Neural progenitor cell (in vitro differentiated cells): Measurements from ENCODE around the gene STX16. TPM values are rescaled to one million over a fixed set of nuclear protein-coding genes. Genes with fewer than 3 reads are reported as not detected.

ENCODE experiments used
- DNase-seq: peaks from one replicate; pipeline ENCODE4 v3.0.0-alpha.2; 2016; ENCODE audit warnings: low spot score
- H2AFZ ChIP-seq: fragments of 200-600 bp; sonication (generic); replicated peaks from 2 replicates; pipeline ENCODE4 v1.6.1; 2016; ENCODE audit warnings: antibody characterized with exemption
- H3F3A ChIP-seq: fragments of 200-600 bp; sonication (generic); 2 replicates; pipeline ENCODE4 v1.6.1; 2016; ENCODE audit warnings: antibody characterized with exemption, low read depth
- H3K27ac ChIP-seq: fragments of 200-600 bp; sonication (generic); 2 replicates; pipeline ENCODE4 v1.5.1; 2016; ENCODE audit warnings: mild to moderate bottlenecking
- H3K27me3 ChIP-seq: fragments of 200-600 bp; sonication (generic); 2 replicates; pipeline ENCODE4 v1.6.1; 2016; ENCODE audit warnings: mild to moderate bottlenecking, moderate library complexity
- H3K36me3 ChIP-seq: fragments of 200-600 bp; sonication (generic); 2 replicates; pipeline ENCODE4 v1.5.1; 2016
- H3K4me1 ChIP-seq: fragments of 200-600 bp; sonication (generic); 2 replicates; pipeline ENCODE4 v1.6.1; 2016; ENCODE audit warnings: mixed run types
- H3K4me2 ChIP-seq: fragments of 200-600 bp; sonication (generic); 2 replicates; pipeline ENCODE4 v1.6.1; 2016
- H3K4me3 ChIP-seq: fragments of 200-600 bp; sonication (generic); 2 replicates; pipeline ENCODE4 v1.5.1; 2016
- H3K79me2 ChIP-seq: fragments of 200-600 bp; sonication (generic); 2 replicates; pipeline ENCODE4 v1.6.1; 2016; ENCODE audit warnings: low read depth
- H3K9ac ChIP-seq: fragments of 200-600 bp; sonication (generic); 2 replicates; pipeline ENCODE4 v1.6.1; 2016
- H3K9me3 ChIP-seq: fragments of 200-600 bp; sonication (generic); 2 replicates; pipeline ENCODE4 v1.5.1; 2016; ENCODE audit warnings: low read depth
- H4K20me1 ChIP-seq: fragments of 200-600 bp; sonication (generic); 2 replicates; pipeline ENCODE4 v1.6.1; 2016; ENCODE audit warnings: low read depth
- H3K27ac Mint-ChIP-seq: 3 replicates; pipeline ENCODE4 v1.8.0; 2021; ENCODE audit warnings: mixed read lengths
- H3K27me3 Mint-ChIP-seq: 2 replicates; pipeline ENCODE4 v1.8.0; 2022; ENCODE audit warnings: low read depth, mild to moderate bottlenecking, inconsistent platforms, moderate library complexity, mixed read lengths; ENCODE audit not compliant: insufficient read depth
- H3K36me3 Mint-ChIP-seq: 3 replicates; pipeline ENCODE4 v1.8.0; 2021; ENCODE audit warnings: mixed read lengths
- H3K4me1 Mint-ChIP-seq: 3 replicates; pipeline ENCODE4 v1.8.0; 2021; ENCODE audit warnings: mixed read lengths
- H3K4me3 Mint-ChIP-seq: 3 replicates; pipeline ENCODE4 v1.8.0; 2021; ENCODE audit warnings: mild to moderate bottlenecking, moderate library complexity, mixed read lengths
- H3K9me3 Mint-ChIP-seq: 3 replicates; pipeline ENCODE4 v1.8.0; 2020; ENCODE audit warnings: mixed read lengths
- CTCF ChIP-seq: fragments of 200-600 bp; sonication (generic); IDR thresholded peaks from 2 replicates; pipeline ENCODE4 v1.5.1; 2017; ENCODE audit warnings: antibody characterized with exemption, mild to moderate bottlenecking
- EZH2 ChIP-seq: fragments of 200-600 bp; sonication (generic); IDR thresholded peaks from 2 replicates; pipeline ENCODE4 v1.6.1; 2017; ENCODE audit warnings: antibody characterized with exemption, mild to moderate bottlenecking, moderate library complexity
- EZH2phosphoT487 ChIP-seq: fragments of 200-600 bp; sonication (generic); IDR thresholded peaks from 2 replicates; pipeline ENCODE4 v1.6.1; 2017; ENCODE audit warnings: antibody characterized with exemption
- total RNA-seq: library from RNA; depleted of rRNA; stranded (reverse); fragments of >200 nt; gene quantifications from 2 replicates; pipeline ENCODE4 v1.2.3, GENCODE V29; 2015; ENCODE audit warnings: low replicate concordance

Gene STX16
- total RNA-seq, 1 donor from 2014 or later = 46.6 TPM

DNA sequence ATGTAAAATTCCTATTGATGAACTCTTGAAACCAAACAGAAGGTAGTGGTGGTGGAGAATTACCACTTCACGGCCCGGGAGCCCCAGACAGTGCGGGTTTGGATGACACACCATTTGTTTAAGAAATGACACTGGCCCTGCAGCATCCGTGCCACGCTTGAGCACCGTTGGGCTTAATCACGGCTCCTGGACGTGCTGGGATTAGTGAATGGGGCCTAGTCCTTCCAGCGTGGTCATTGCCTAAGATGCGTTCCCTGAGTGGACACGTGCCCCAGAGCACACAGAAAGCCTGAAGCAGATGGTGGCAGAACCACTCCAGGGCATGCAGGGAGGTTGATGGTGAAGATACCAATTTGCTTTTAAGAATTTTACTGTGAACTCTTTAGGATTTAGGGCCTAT, 14.5 kb downstream of the STX16 start:
- DNase-seq = no peak
- no peaks in the 10 kb centered on the region for H3K36me3 ChIP-seq
- no peak overlapping the region for H3K4me2 ChIP-seq
- peaks cover 40% of the 10 kb centered on the region for H3F3A ChIP-seq
- H3K9ac ChIP-seq = no peak overlapping the region
- H3K4me3 ChIP-seq = no peak overlapping the region
- Mint-ChIP-seq H3K27ac (no peak overlapping the region), H3K36me3 (peaks cover 8% of the 10 kb centered on the region), H3K9me3 (no peaks in the 10 kb centered on the region), H3K4me3 (no peak overlapping the region), H3K4me1 (peaks cover 6% of the 10 kb centered on the region), H3K27me3 (no peaks in the 10 kb centered on the region)
- no peaks in the 10 kb centered on the region for H3K9me3 ChIP-seq
- TF ChIP-seq EZH2phosphoT487 (no peak), EZH2 (no peak), CTCF (no peak)
- H3K4me1 ChIP-seq = peaks cover 19% of the 10 kb centered on the region
- H3K27ac ChIP-seq = no peak overlapping the region
- peaks cover 83% of the 10 kb centered on the region for H3K79me2 ChIP-seq
- H4K20me1 ChIP-seq = peaks cover 92% of the 10 kb centered on the region
- no peak overlapping the region for H2AFZ ChIP-seq
- H3K27me3 ChIP-seq = no peaks in the 10 kb centered on the region

- DNase-seq = no peak
- no peak overlapping the region for H3K4me3 ChIP-seq
- TF ChIP-seq EZH2 (no peak), EZH2phosphoT487 (no peak), CTCF (no peak)
- H3K27me3 Mint-ChIP-seq = peaks cover under 1% of the 10 kb centered on the region
- H3K79me2 ChIP-seq = peaks cover 73% of the 10 kb centered on the region
- no peak overlapping the region for H2AFZ ChIP-seq
- H3K27ac Mint-ChIP-seq = no peak overlapping the region
- H3F3A ChIP-seq = peaks cover 45% of the 10 kb centered on the region
- peak overlapping the region; percentile 19 for H3K9ac ChIP-seq
- H3K27ac ChIP-seq = peak overlapping the region; percentile 24
- no peak overlapping the region for H3K4me3 Mint-ChIP-seq
- peaks cover 2% of the 10 kb centered on the region for H3K4me1 Mint-ChIP-seq
- peaks cover 24% of the 10 kb centered on the region for H3K4me1 ChIP-seq
- H3K4me2 ChIP-seq = no peak overlapping the region
- H3K9me3 ChIP-seq = no peaks in the 10 kb centered on the region
- H4K20me1 ChIP-seq = peaks cover 86% of the 10 kb centered on the region
- no peaks in the 10 kb centered on the region for H3K36me3 ChIP-seq
- H3K36me3 Mint-ChIP-seq = peaks cover 8% of the 10 kb centered on the region
- H3K9me3 Mint-ChIP-seq = no peaks in the 10 kb centered on the region
- H3K27me3 ChIP-seq = no peaks in the 10 kb centered on the region
Measured at GRCh38 chr20:58666702-58667101, 15.6 kb downstream of the STX16 start.

GRCh38 chr20:58667975-58668374, 16.9 kb downstream of the STX16 start:
- Histone ChIP-seq H3K4me2 (no peak overlapping the region), H3K4me3 (no peak overlapping the region), H3K79me2 (peaks cover 64% of the 10 kb centered on the region), H4K20me1 (peaks cover 73% of the 10 kb centered on the region), H3K27ac (no peak overlapping the region), H3K36me3 (no peaks in the 10 kb centered on the region), H3K9ac (no peak overlapping the region), H3K4me1 (peaks cover 24% of the 10 kb centered on the region), H3K9me3 (no peaks in the 10 kb centered on the region), H3F3A (peaks cover 45% of the 10 kb centered on the region), H3K27me3 (no peaks in the 10 kb centered on the region), H2AFZ (no peak overlapping the region)
- H3K27ac Mint-ChIP-seq = no peak overlapping the region
- peaks cover 5% of the 10 kb centered on the region for H3K4me1 Mint-ChIP-seq
- H3K9me3 Mint-ChIP-seq = no peaks in the 10 kb centered on the region
- no peak overlapping the region for H3K4me3 Mint-ChIP-seq
- TF ChIP-seq EZH2 = no peak
- TF ChIP-seq EZH2phosphoT487 = no peak
- no peak for TF ChIP-seq CTCF
- no peak for DNase-seq
- peaks cover 8% of the 10 kb centered on the region for H3K36me3 Mint-ChIP-seq
- H3K27me3 Mint-ChIP-seq = peaks cover 3% of the 10 kb centered on the region
